Coronary artery (tissue), 2 donors: Measurements from ENCODE around the gene VENTX.

Source experiments
- DNase-seq: peaks from one replicate; pipeline ENCODE4 v3.0.0-alpha.2; 2017; ENCODE audit warnings: low spot score
- H3K27ac ChIP-seq, 2 donors: fragments of 200-600 bp; sonication (generic); one replicate each; pipeline ENCODE4 v1.5.1; 2016 to 2019
- H3K4me3 ChIP-seq: fragments of 200-600 bp; sonication (generic); 2 replicates; pipeline ENCODE4 v1.5.1; 2016; ENCODE audit warnings: mild to moderate bottlenecking, moderate library complexity
- CTCF ChIP-seq: fragments of 200-600 bp; sonication (generic); IDR thresholded peaks from one replicate; pipeline ENCODE4 v1.5.1; 2019; ENCODE audit warnings: antibody characterized with exemption

Gene VENTX

GRCh38 chr10:133246236-133246626 is 8.6 kb downstream of the VENTX start:
- Histone ChIP-seq H3K27ac (no peak overlapping the region), H3K4me3 (no peak overlapping the region)
- no peak for TF ChIP-seq CTCF
- DNase-seq, result no peak

GRCh38 chr10:133247681-133248333 is 10.2 kb downstream of the VENTX start:
- no peak overlapping the region for H3K4me3 ChIP-seq
- no peak for TF ChIP-seq CTCF
- no peak for DNase-seq
- H3K27ac ChIP-seq, result no peak overlapping the region

GRCh38 chr10:133248334-133248715 is 10.7 kb downstream of the VENTX start:
- TF ChIP-seq CTCF, result no peak
- no peak for DNase-seq
- Histone ChIP-seq H3K4me3 (no peak overlapping the region), H3K27ac (no peak overlapping the region)

- no peak for TF ChIP-seq CTCF
- DNase-seq, result no peak
- H3K4me3 ChIP-seq, result no peak overlapping the region
- H3K27ac ChIP-seq, result no peak overlapping the region
Observed at GRCh38 chr10:133249094-133249780, 11.6 kb downstream of the VENTX start.

- no peak for DNase-seq
Observed at GRCh38 chr10:133249975-133250754, 12.5 kb downstream of the VENTX start.

More at GRCh38 chr10:133249975-133250754, 12.5 kb downstream of the VENTX start:
- no peak for TF ChIP-seq CTCF
- no peak overlapping the region for H3K4me3 ChIP-seq
- H3K27ac ChIP-seq, result no peak overlapping the region
